ENCODE data around the gene MORN3.

DNA sequence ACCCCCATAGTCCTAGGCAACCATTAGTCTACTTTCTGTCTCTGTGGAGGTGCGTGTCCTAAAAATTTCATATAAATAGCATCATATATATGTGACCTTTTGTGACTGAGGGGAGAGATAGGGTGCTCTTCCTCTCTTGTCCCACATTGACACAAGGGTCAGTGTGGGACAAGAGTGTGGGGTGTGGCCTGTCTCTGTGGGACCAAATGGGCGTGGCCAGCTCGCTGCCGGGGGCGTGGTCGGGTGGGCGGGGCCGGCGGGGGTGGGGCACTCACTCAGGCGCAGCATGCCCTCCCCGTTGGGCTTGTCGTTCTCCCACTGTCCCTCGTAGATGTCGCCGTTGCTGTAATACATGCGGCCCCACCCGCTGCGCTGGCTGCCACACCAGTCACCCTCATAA lies 15.5 kb downstream of the MORN3 start:
- TF ChIP-seq CTCF (IDR thresholded peaks at IDR 0.05) = no peak
- no peak for TF ChIP-seq POLR2A (IDR thresholded peaks at IDR 0.05)
